Dermis blood vessel endothelial cell (primary cell): Measurements from ENCODE around the gene ZFYVE1. TPM values are rescaled to one million over a fixed set of nuclear protein-coding genes. Genes with fewer than 3 reads are reported as not detected.
A peak's percentile ranks its signal among the peaks of the same experiment; 100 is the strongest.
"Not testable (repeated sequence)": the region's sequence is repeated elsewhere in the genome, so short reads cannot be mapped to it uniquely, and the experiment has no call there.

Experiments
- DNase-seq: peaks from one replicate; pipeline ENCODE4 v3.0.0; 2010
- total RNA-seq: library from RNA; depleted of rRNA; stranded (reverse); fragments of >200 nt; gene quantifications from 2 replicates; pipeline ENCODE4 v1.2.3, GENCODE V29; 2014

The ZFYVE1 gene
- total RNA-seq, 1 donor from 2014 or later: 21.3 TPM

DNA sequence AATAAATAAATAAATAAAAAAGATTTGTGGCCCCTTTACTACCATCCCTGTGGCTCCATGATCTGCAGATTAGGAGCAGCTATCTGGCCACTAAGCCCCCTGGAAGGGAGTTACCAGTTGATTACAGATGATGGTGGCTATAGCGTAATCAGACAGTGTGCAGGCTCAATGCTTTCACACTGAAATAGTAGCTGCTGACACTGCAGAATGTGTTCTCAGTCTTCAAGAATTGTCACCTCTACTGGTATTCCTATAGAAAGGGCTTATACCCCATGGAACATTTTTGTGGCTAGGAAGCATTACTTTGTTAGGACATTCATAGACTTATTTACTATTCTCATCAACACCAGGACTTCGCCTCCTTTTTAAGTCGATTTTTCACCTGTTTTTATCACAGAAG is 69.7 kb downstream of the ZFYVE1 start:
- no peak for DNase-seq

DNA sequence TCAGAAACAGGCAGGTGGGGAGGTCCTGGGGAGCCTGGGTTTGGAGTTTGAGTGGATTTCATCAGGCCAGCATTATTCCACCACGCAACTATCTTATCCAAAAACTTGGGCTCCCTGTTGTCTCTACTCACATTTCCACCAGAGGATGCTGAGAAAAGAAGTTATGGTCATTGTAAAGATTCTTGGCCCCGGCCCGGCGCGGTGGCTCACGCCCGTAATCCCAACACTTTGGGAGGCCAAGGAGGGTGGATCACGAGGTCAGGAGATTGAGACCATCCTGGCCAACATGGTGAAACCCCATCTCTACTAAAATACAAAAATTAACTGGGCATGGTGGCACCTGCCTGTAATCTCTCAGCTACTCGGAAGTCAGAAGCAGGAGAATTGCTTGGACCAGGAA is 70.2 kb downstream of the ZFYVE1 start:
- not testable (repeated sequence) for DNase-seq

DNA sequence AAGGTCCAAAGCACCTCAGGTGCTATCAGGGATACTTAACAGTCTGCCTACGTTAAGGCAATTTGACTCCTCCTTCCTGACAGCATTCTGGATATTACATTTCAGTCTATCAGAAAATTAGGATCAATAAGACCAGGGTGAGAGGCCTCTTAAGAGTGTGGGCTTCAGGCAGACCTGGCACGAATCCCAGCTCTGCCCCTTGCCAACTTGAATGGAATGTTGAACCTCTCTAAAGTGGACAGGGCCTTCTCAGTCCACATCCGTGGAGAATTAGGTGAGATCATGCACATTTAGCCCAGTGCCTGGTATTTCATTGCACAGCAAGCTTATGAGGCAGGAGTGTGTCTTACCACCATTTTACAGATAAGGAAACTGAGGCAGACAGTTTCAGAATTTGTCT is 74.7 kb downstream of the ZFYVE1 start:
- DNase-seq: no peak

DNA sequence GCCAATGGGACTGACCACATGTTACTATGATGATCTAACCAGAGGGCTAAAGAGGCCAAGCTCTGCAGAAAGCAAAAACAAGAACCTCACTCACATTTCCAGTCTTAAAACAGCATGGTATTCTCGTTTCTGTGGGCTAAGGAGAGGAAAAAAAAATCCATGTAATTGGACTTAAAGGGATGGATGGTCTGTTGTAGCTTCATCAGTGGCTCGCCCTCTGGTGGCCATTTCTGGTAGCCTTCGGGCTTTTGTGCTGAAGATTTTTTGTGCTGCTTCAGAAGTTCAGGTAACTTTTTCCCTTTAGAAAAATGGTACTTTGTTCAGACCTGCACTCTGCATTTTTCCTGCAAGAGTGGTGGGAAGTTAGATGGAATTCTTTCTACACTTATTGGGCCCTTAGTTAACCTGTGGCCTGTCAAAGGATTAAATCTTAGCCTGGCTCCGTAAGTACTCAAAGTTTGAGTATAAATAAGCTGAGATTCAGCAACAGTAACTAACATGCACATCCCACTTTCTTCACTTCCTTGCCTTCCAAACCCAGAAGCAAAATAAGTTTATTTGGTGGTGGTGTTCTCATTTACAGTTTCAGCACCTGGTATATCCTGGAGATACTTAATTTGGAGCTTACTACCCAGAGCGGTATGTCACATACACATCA is 78.3 kb downstream of the ZFYVE1 start:
- peak; percentile 78 for DNase-seq

DNA sequence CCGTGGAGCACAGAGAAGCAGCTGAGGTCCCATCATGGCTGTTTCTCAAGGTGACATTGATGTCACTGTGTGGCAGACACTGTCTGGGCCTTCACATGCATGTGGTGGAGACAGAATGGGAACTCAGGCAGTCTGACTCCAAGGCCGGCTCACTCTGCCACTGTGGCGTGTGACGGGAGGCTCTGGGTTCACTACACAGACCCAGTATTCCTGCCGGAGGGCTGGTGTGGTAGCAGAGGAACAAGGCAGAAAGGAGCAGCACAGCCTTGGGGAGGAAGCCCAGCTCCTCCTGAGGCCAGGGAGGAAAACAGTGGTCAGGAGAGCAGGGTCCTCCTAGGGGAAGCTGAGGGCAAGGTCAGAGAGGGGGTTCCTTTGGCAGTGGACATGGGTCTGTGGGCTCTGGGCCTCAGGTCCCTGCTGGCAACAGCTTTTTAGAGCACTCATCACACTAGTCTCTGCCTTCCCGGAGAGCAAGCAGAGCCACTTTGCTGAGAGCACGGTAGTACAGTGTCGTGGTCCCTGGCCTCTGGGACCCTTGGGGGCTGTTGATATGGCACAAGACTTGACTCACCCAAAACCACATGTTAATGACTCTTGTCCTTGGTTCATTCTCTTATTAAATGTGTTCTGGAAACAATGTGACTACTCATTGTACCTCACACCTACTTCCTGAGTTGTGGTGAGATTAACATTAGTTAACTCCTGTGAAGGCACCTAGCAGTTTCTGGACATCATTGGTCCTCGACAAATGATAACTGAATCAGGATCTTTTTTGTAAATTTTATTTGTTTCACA is 79.3 kb downstream of the ZFYVE1 start:
- peak; percentile 18 for DNase-seq

DNA sequence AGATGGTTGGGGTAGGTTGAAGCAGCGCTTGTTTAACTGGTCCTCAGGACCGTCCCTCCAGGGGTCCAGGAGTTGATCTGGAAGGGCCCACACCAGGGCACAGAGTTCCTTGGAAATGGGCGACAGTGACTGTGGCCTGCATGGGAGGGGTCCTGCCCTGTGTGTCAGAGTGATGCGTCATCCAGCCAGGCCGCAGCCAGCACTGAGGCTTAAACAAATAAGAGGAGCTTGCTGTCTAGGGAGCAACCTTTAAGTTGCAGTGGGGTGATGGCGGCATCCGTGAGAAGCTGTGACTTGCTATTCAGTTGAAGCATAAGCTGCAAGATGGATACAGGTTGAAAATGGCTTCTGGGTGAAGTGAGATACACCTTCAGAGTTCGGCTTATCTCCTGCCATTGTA is 80.4 kb downstream of the ZFYVE1 start:
- DNase-seq: no peak

DNA sequence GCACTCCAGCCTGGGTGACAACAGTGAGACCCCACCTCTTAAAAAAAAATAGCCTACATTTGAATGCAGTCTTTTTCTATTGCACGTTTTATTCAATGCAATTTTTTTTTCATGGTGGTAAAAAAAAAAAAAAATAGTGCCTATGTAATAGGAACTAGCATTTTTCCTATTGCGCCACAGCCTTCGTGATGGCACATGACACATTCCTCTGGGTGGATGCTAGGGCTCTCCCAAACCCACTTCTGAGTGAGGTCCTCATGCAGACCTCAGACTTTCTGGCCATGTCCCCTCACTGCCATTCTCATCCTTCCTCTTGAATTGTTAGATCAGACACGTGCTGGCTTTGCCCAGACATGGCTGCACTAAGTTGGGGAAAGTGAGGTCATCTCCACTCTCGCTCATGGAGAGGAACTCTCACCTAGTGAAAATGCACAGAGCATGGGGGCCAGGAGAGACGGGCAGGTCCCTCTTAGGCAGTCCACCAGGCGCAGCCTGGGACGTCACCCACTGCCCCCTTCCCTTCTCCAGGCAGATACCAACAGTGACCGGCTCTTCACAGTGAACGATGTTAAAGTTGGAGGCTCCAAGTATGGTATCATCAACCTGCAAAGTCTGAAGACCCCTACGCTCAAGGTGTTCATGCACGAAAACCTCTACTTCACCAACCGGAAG is 81.4 kb downstream of the ZFYVE1 start:
- no peak for DNase-seq

DNA sequence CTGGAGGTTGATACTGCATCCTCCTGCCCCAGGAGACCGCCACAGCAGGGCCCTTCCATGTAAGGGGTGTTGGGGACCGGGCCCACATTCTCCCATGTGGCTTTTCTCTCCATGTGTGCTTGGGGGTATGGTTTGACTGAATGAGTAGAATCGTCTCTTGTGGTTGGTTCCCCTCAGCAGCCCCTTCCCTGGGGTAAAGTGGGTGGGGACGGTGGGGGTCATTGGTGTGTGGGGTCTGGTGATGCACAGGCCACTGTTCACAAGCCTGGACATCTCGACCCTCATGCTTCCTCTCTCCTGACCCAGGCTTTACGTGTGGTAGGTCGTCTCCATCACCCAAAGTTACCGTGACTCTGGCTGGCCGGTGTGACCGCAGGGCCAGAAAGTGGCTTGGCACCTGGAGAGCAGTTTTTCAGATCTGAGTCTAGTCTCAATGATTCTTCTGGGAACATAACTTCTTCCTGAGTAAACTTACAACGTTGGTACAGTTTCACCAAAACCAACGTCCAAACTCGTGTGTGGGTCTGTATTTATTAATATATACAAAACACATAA is 83.0 kb downstream of the ZFYVE1 start:
- no peak for DNase-seq

DNA sequence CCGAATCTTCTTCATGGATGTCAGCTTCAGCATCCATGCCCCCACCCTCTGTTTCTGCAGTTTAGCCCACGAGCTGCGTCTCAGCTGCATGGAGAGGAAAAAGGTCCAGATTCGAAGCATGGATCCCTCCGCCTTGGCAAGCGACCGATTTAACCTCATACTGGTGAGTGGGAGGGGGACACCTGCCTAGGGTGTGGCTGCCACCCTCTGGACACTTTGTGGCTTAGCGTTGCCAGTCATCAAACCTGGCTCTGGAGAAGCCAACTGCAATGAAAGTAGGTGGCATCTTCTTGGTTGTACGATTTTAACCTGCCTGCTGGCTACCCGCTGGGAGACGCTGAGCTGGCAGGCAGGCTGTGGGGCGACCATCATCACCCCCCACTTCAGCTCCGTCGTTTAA is 84.0 kb downstream of the ZFYVE1 start:
- no peak for DNase-seq

DNA sequence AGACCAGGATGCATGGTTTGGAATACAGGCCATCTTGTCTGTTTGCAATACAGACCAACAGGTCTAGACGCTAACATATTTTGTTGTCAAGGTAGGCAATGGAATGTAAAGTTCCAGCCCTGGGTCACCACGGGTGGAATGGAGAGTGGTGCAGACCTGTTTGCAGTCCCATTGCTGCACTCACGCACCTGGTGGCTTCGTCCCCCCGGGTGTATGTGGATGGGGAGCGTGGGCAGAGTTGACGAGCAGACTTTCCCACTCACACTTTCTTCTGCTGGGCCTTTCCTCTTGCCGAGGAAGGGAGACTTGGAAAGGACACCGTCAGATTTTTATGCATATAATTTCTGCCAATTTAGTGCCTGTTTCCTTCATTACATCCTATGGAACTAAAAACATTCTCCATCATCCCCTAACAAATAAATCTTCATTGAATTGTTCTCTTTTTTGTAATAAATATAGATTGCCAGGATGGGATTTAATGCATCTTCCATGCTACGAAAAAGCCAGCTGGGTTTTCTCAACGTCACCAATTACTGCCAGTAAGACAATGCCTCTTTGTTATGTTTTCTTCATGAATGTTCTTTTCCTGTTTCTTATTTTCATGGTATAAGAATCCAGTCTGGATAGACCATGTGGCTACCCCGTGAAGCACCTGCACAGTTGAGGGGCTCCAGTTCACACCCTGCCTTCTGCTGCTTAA is 85.5 kb downstream of the ZFYVE1 start:
- no peak for DNase-seq

DNA sequence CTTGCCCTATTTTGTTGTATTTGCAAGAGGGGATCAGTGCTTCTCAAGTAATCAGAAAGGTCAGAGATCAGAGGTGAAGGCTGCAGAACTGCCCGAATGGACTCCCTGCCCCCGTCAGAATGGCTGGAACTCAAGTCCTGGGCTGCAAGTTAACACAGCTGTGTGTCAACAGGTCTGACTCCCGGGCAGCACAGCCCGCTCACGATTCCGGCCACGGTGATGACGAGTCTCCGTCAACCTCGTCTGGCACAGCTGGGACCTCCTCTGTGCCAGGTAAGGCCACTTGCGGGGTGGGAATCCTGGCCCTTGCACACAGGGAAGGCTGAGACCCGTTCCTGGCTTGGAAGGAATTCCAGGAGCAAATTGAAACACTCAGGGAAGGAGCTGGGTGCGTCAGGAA is 87.3 kb downstream of the ZFYVE1 start:
- no peak for DNase-seq

DNA sequence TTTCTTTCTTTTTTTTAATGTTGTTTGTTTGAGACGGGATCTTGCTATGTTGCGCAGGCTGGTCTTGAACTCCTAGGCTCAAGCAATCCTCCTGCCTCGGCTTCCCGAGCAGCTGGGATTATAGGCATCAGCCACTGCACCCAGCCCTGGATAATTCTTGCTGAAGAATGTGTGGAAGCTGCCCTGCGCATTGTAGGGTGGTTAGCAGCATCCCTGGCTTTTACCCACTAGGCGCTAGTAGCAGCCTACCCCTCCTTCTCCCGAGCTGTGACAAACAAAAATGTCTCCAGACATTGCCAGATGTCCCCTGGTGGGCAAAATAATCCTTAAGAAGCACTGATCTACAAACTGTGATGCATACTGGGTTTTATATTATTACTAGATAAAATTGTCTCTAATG is 94.0 kb downstream of the ZFYVE1 start:
- no peak for DNase-seq

DNA sequence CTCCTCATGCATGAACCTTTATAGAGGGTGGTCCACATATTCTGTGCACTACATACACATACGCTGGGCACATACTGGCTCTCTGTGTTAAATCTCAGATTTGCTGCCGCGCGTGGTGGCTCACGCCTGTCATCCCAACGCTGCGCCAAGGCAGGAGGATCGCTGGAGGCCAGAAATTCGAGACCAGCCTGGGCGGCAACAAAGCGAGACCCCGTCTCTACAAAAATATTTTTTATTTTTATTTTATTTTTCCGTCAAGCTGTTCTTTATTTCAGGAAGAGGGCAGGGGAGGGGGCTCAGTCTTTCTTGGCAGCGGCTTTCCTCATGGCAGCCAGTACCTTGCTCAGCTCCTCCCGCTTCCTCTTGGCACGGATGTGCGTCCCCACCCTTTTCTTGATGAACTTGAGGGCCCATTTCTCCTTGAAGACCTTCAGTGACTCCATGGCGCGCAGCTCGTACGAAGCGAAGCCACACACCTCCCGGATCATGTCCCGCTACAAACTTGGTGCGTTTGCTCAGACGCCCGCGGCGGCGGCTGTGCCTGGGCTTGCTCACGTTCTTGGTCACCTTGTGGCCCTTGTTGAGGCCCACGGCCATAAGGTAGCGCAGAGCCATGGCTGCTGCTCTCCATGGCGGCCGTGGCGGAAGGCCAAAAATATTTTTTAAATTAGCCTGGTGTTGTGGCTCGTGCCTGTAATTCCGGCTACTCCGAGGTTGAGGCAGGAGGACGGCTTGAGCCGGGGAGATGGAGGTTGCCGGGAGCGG is 97.4 kb downstream of the ZFYVE1 start:
- no peak for DNase-seq

DNA sequence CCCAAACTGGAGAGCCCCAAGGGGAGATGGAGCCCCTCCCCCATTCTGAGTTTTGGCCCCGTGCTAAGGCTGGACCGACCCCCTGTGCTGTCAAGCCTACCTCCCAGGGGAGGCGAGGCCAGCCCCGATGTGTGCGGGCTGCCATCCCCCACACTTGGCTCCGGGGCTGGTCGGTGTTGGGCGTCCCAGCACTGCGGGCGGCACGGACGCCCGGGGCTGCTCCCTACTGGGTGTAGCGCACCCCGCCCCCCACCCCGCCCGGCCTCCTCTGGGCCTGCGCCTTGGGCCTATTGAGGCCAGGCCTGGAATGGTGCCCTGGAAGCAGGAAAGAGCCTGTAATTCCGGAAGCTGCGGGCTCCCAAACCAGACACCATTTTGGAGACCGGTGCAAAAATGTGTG is 98.0 kb downstream of the ZFYVE1 start:
- DNase-seq: no peak

DNA sequence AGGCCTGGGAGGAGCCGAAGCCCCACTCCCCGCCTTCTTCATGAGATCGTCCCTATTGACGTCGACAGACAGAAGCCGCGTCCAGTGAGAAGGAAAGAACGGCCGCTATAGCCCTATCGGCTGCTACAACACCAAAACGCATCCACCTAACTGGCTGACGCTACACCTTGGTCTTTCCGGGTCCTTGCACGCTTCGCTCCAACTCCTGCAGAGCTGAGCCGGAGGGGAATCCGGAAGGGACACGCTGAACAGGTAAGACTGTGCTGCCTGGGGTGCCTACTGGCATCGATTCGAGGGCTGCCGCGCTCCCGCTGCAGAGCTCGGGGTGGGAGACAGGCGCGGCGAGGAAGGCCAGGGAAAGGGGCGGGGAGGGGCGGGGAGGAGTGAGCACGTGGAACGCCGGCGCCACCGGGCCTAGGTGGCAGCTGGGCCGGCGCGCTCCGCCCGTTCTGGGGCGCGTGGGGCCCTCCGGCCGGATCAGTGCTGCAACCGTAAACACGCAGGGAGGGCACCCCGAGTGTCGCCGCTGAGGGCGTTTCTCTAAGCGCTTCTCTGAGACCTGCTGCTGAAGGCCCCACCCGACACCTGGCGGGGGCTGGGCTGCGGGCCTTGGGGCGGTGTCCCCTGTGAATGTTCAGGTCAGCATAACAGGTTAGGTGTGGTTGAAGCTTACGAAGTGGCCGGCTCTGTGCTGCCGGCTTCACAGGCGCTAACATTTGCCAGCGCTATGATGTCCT is 100.4 kb downstream of the ZFYVE1 start, which contains the start of gene DCAF4:
Gene DCAF4, plus strand, starts transcription at position 173 of the 737 bp plus-strand sequence. CDS start 11,515 bp downstream, outside the sequence.
- DNase-seq: peak; percentile 99

DNA sequence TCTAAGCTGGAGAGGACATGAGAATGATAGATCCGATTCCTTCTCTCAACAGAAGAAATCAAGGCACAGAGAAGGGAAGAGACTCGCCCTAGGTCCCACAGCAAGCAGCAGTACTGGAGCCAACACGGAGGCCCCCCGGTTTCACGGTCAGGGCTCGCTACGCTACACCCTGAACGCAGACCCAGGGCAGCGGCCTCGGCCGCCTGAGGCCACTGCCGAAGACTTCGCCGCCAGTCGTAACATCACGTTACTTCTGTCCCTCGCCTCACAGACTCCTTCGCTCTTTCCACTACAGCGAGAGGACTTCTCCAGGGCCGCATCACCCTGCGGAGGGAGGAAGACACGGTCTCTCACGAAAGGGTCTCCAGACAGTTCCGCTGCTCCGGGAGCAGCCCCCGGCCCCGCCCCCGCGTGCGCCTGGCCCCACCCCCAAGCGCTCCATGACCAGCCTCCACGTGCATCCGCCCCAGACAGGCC is 101.1 kb downstream of the ZFYVE1 start:
- DNase-seq: no peak

DNA sequence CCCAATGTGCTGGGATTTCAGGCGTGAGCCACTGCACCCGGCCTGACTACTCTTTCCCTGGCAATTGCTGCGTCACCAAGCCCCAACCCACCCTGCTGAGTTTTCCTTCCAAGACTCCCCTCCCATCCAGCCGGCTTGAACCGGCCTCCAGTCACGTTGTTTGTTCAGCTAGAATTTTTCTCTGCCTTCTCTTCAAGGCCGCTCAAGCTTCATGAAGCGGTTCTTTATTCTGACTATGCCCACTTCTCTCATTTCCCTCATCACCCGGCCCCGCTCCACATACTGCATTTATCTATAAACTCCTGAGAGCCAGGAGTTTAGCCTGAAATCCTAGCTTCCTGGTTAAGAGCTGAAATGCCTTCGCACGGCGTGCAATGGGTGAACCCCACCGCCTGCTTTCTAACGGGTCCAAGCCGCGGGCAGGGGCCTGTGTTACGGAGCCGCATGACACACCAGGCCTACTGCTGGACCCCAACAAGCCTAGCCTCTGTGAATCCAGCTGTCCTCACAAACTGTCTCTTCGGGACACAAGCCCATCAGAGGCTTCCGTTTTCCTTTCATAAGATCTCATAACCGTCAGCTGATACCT is 101.6 kb downstream of the ZFYVE1 start:
- DNase-seq: no peak

DNA sequence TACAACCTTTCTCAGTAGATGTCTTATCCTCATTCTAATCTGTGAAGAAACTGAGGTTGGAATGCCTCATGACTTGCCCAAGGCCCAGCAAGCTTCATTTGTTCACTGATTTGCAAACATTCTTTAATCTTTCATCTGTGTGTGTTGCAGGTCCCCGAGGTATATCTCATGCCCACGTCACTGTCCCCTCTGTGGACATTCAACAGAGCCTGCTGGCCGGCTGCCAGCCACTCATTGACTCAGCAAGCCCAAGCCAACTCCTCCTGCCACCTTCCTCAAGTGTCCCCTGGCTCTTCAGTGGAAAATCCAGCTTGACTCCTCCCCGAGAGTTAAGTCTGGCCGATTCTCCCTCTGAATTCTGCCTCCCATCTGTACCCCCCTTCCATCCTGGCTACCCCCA is 102.6 kb downstream of the ZFYVE1 start:
- no peak for DNase-seq

DNA sequence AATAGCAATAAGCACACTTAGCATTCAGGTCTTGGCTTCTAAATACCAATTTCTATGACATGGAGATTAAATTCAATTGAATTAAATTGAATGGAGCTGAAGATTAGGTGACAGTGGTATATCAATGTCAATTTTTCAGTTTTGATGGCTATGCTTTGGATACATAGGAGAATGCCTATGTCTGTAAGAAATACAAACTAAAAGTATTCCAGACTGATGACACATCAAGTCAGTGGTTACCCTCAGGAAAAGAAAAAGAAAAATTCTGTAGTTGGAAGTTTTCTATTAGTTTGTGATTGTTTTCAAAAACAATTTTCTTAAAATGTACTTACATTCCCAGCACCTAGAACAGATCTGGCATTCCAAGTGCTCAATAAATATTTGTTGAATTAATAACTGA is 105.5 kb downstream of the ZFYVE1 start:
- no peak for DNase-seq

DNA sequence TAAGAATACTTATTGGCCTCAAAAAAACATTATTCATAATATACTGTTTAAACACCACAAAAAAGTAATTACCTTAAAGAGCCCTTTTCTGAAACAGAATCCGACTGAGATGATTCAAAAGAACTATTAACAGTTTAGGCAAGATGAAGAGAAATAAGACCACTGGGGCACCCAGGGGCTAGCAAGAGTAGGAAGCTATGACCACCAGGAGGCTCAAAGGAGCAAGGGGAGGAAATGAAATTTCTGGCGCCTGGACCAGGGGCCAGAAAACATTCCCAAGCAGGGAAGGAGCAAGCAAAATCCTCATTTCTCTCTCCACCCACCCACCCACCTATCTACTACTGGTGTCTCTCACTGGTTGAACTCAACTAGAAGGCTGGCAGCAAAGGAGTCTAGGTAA is 106.9 kb downstream of the ZFYVE1 start:
- DNase-seq: no peak
